Endothelial cell of umbilical vein (primary cell): Measurements from ENCODE around the gene BBS2. TPM values are rescaled to one million over a fixed set of nuclear protein-coding genes. Genes with fewer than 3 reads are reported as not detected.

Experiments
- BruUV-seq: library from RNA; stranded (reverse); fragments of 400-500 nt; replicated peaks from 2 replicates; lab custom pipeline; 2021; lab: Mats Ljungman, UMichigan
- CTCF ChIA-PET: fragments of 300-600, 350-600 bp; sonication (Branson Sonifier 250); formaldehyde crosslinking; loops from one replicate; lab custom pipeline; 2021; ENCODE audit warnings: antibody characterized with exemption, inconsistent platforms; lab: Charles Lee
- POLR2A ChIA-PET: fragments of 300-600, 350-600 bp; sonication (Branson Sonifier 250); formaldehyde crosslinking; loops from one replicate; lab custom pipeline; 2021; ENCODE audit warnings: antibody characterized with exemption, inconsistent platforms; lab: Charles Lee
- DNase-seq: peaks from one replicate; pipeline ENCODE4 v3.0.0-alpha.2; 2011; ENCODE audit warnings: low read depth, low spot score
- FAIRE-seq: peaks from 2 replicates; lab custom pipeline; 2011; peaks lifted over from hg19 to GRCh38; lab: Jason Lieb, UNC
- H2AFZ ChIP-seq: 2 replicates; pipeline ENCODE4 v1.6.0; 2012; ENCODE audit warnings: low read depth, low read length, control low read depth, inconsistent platforms
- H3K27ac ChIP-seq: 2 replicates; pipeline ENCODE4 v1.5.1; 2011; ENCODE audit warnings: low read depth, mild to moderate bottlenecking, control low read depth, low read length, moderate library complexity; ENCODE audit not compliant: insufficient read depth
- H3K27me3 ChIP-seq, 2 experiments: 2 replicates each; pipeline versions ENCODE4 v1.6.0 to v1.6.1; 2011; ENCODE audit warnings: low read length in 2 of 2, mixed read lengths in 1 of 2; ENCODE audit not compliant: control insufficient read depth in 2 of 2, insufficient read depth in 2 of 2
- H3K36me3 ChIP-seq, 2 experiments: 2 replicates in 1 of 2; 3 replicates in 1 of 2; pipeline ENCODE4 v1.5.1; 2011; ENCODE audit warnings: low read length in 2 of 2, mild to moderate bottlenecking in 1 of 2, moderate library complexity in 1 of 2; ENCODE audit not compliant: control insufficient read depth in 2 of 2, insufficient read depth in 2 of 2; ENCODE audit errors: extremely low read depth in 1 of 2
- H3K4me1 ChIP-seq: 3 replicates; pipeline ENCODE4 v1.5.1; 2011; ENCODE audit warnings: mild to moderate bottlenecking, low read length; ENCODE audit not compliant: control insufficient read depth, insufficient read depth; ENCODE audit errors: extremely low read depth
- H3K4me2 ChIP-seq: 2 replicates; pipeline ENCODE4 v1.6.1; 2011; ENCODE audit warnings: low read length, control low read depth, mixed read lengths; ENCODE audit not compliant: insufficient read depth
- H3K4me3 ChIP-seq, 3 experiments: fragments of 200-600 bp in 1 of 3; sonication (generic), shearing (Covaris generic) in 1 of 3; replicated peaks in 1 of 3; 2 replicates each; pipeline ENCODE4 v1.5.1; 2011 to 2016; ENCODE audit warnings: control low read depth in 3 of 3, low read length in 3 of 3, mild to moderate bottlenecking in 2 of 3, inconsistent platforms in 1 of 3, low read depth in 1 of 3, moderate library complexity in 1 of 3; ENCODE audit not compliant: insufficient read depth in 1 of 3
- H3K79me2 ChIP-seq: 2 replicates; pipeline ENCODE4 v1.6.0; 2012; ENCODE audit warnings: low read length, inconsistent platforms; ENCODE audit not compliant: control insufficient read depth, insufficient read depth
- H3K9ac ChIP-seq: replicated peaks from 2 replicates; pipeline ENCODE3; 2011; ENCODE audit warnings: low read length, control low read depth; ENCODE audit not compliant: insufficient read depth; ENCODE audit errors: extremely low read depth
- H3K9me1 ChIP-seq: replicated peaks from 3 replicates; pipeline ENCODE4 v1.6.0; 2011; ENCODE audit warnings: mild to moderate bottlenecking, low read length; ENCODE audit not compliant: control insufficient read depth, insufficient read depth; ENCODE audit errors: extremely low read depth
- H3K9me3 ChIP-seq: replicated peaks from 2 replicates; pipeline ENCODE4 v1.5.1; 2012; ENCODE audit warnings: low read length, inconsistent platforms; ENCODE audit not compliant: control insufficient read depth, insufficient read depth
- H4K20me1 ChIP-seq: replicated peaks from 2 replicates; pipeline ENCODE3; 2011; ENCODE audit warnings: mild to moderate bottlenecking, low read length; ENCODE audit not compliant: control insufficient read depth, insufficient read depth; ENCODE audit errors: extremely low read depth
- CTCF ChIP-seq, 2 donors: IDR thresholded peaks; 1 replicate in 1 of 2; 2 replicates in 1 of 2; pipeline ENCODE4 v1.5.1; 2011; ENCODE audit warnings: low read length in 2 of 2, mild to moderate bottlenecking in 2 of 2, moderate library complexity in 2 of 2, control low read depth in 1 of 2, inconsistent platforms in 1 of 2, low read depth in 1 of 2; ENCODE audit not compliant: insufficient read depth in 1 of 2; ENCODE audit errors: extremely low read depth in 1 of 2
- EZH2 ChIP-seq: IDR thresholded peaks from 2 replicates; pipeline ENCODE4 v1.6.1; 2012; ENCODE audit warnings: borderline replicate concordance, low read depth, mild to moderate bottlenecking, moderate library complexity, low read length, inconsistent platforms; ENCODE audit not compliant: severe bottlenecking
- FOS ChIP-seq: IDR thresholded peaks from 2 replicates; pipeline ENCODE4 v1.6.1; 2011; ENCODE audit warnings: mild to moderate bottlenecking, low read length, moderate library complexity, borderline replicate concordance; ENCODE audit not compliant: insufficient read depth
- GATA2 ChIP-seq: IDR thresholded peaks from 2 replicates; pipeline ENCODE4 v1.7.0; 2011; ENCODE audit warnings: low read depth, mild to moderate bottlenecking, moderate library complexity, mixed read lengths, low read length; ENCODE audit not compliant: insufficient read length, insufficient read depth
- JUN ChIP-seq: IDR thresholded peaks from 2 replicates; pipeline ENCODE4 v1.6.1; 2011; ENCODE audit warnings: borderline replicate concordance, low read depth; ENCODE audit not compliant: insufficient read length, insufficient read depth
- MAX ChIP-seq: IDR thresholded peaks from 2 replicates; pipeline ENCODE4 v1.6.1; 2011; ENCODE audit not compliant: insufficient read depth, insufficient read length
- MYC ChIP-seq: IDR thresholded peaks from one replicate; pipeline ENCODE4 v1.6.1; 2011; ENCODE audit warnings: mild to moderate bottlenecking, low read depth, low read length
- POLR2A ChIP-seq: IDR thresholded peaks from 2 replicates; pipeline ENCODE4 v1.6.1; 2012; ENCODE audit warnings: low read depth, mild to moderate bottlenecking, control low read depth, low read length
- POLR2AphosphoS5 ChIP-seq: IDR thresholded peaks from 2 replicates; pipeline ENCODE4 v1.6.1; 2012; ENCODE audit warnings: low read depth, mild to moderate bottlenecking, control low read depth, low read length, moderate library complexity; ENCODE audit not compliant: insufficient read depth
- dilution Hi-C: fragments of 300-500 bp; cut with MboI; formaldehyde crosslinking; loops from one replicate; pipeline ENCODE4 v1.15.0; 2019; ENCODE audit warnings: low sequenced_read_pairs; ENCODE audit not compliant: extremely low pct_ligation_motif_present
- intact Hi-C: fragments of 100-400 bp; cut with micrococcal nuclease; formaldehyde crosslinking; loops from one replicate; pipeline ENCODE4 v1.10.0; 2022
- polyA plus RNA-seq, 4 experiments: library from polyadenylated mRNA; depleted of rRNA in 3 of 4; stranded (reverse) in 3 of 4; unstranded in 1 of 4; fragments of >200 nt; gene quantifications; 2 replicates each; pipeline versions ENCODE4 v1.2.1 to v1.2.3, GENCODE V29; 2011 to 2012; ENCODE audit warnings: missing spikeins in 1 of 4
- total RNA-seq: library from RNA; stranded (reverse); gene quantifications from 2 replicates; pipeline ENCODE4 v1.2.3, GENCODE V29; 2021

BBS2 gene
- total and polyA plus RNA-seq, 2 donors (not counting 3 experiments of a cell fraction or from before 2014, with no cell fraction given): 37.6 to 44.8 TPM

- no peak for FAIRE-seq
- H3K9ac ChIP-seq: no peak overlapping the region
- H3K4me3 ChIP-seq: no peak overlapping the region
- BruUV-seq: no TSS peak
- H3K79me2 ChIP-seq: no peaks in the 10 kb centered on the region
- H3K27me3 ChIP-seq: no peaks in the 10 kb centered on the region
- no peak overlapping the region for H2AFZ ChIP-seq
- H3K36me3 ChIP-seq: peaks cover 0 to 3% of the 10 kb centered on the region in 2 experiments
- no peaks in the 10 kb centered on the region for H4K20me1 ChIP-seq
- H3K9me3 ChIP-seq: no peaks in the 10 kb centered on the region
- dilution Hi-C loops: no loop called here
- POLR2A ChIA-PET: no interaction called here
- no peaks in the 10 kb centered on the region for H3K9me1 ChIP-seq
- H3K4me2 ChIP-seq: no peak overlapping the region
- H3K27ac ChIP-seq: no peak overlapping the region
- TF ChIP-seq MAX (no peak), POLR2AphosphoS5 (no peak), POLR2A (no peak), MYC (no peak), EZH2 (no peak), JUN (no peak), CTCF (IDR thresholded peaks at IDR 0.05; ENCODE audit: extremely low read depth in 1 of 2, insufficient read depth in 1 of 2, low read depth in 1 of 2, low read length in 2 of 2) (no peak), FOS (no peak), GATA2 (no peak)
- CTCF ChIA-PET: no interaction called here
- intact Hi-C loops: no loop called here
- H3K4me1 ChIP-seq: no peaks in the 10 kb centered on the region
- no peak for DNase-seq
These were observed 31.8 kb downstream of the BBS2 start for GRCh38 chr16:56488035-56488434.
